DND-41 (cell line): Measurements from ENCODE around the gene RAMP2.

Source experiments
- ATAC-seq: fragments of 200-7000 bp; cut with Tn5 transposase; 3 replicates; pipeline ENCODE4 v1.9.1; 2021; ENCODE audit warnings: low read depth; ENCODE audit not compliant: insufficient read depth
- DNase-seq: peaks from one replicate; pipeline ENCODE4 v3.0.0-alpha.2; 2020
- H2AFZ ChIP-seq: 2 replicates; pipeline ENCODE4 v1.6.0; 2012; ENCODE audit warnings: low read depth, low read length
- H3K27ac ChIP-seq: 2 replicates; pipeline ENCODE4 v1.5.1; 2012; ENCODE audit warnings: low read length, inconsistent platforms
- H3K27me3 ChIP-seq: fragments of 200-600 bp; sonication (generic); 2 replicates; pipeline ENCODE4 v1.6.0; 2012; ENCODE audit warnings: low read length, mild to moderate bottlenecking, inconsistent platforms; ENCODE audit not compliant: insufficient read depth, poor library complexity
- H3K36me3 ChIP-seq: 2 replicates; pipeline ENCODE4 v1.5.1; 2012; ENCODE audit warnings: low read length, inconsistent platforms; ENCODE audit not compliant: insufficient read depth
- H3K4me1 ChIP-seq: 2 replicates; pipeline ENCODE4 v1.5.1; 2012; ENCODE audit warnings: mild to moderate bottlenecking, low read length; ENCODE audit not compliant: insufficient read depth
- H3K4me2 ChIP-seq: 2 replicates; pipeline ENCODE4 v1.6.0; 2012; ENCODE audit warnings: mild to moderate bottlenecking, moderate library complexity, low read length, inconsistent platforms; ENCODE audit not compliant: insufficient read depth
- H3K4me3 ChIP-seq, 2 experiments: fragments of 200-600 bp in 1 of 2; shearing (Covaris generic) in 1 of 2; 2 replicates each; pipeline ENCODE4 v1.5.1; 2012 to 2016; ENCODE audit warnings: inconsistent platforms in 2 of 2, low read length in 2 of 2, mild to moderate bottlenecking in 2 of 2, low read depth in 1 of 2, moderate library complexity in 1 of 2
- H3K79me2 ChIP-seq: 2 replicates; pipeline ENCODE4 v1.6.0; 2012; ENCODE audit warnings: low read length, inconsistent platforms; ENCODE audit not compliant: insufficient read depth
- H3K9ac ChIP-seq: 2 replicates; pipeline ENCODE4 v1.6.0; 2012; ENCODE audit warnings: low read depth, mild to moderate bottlenecking, inconsistent platforms, low read length, moderate library complexity
- H3K9me3 ChIP-seq: 2 replicates; pipeline ENCODE4 v1.5.1; 2012; ENCODE audit warnings: low read length, moderate library complexity, mild to moderate bottlenecking, inconsistent platforms; ENCODE audit not compliant: insufficient read depth, severe bottlenecking
- H4K20me1 ChIP-seq: 2 replicates; pipeline ENCODE4 v1.6.0; 2012; ENCODE audit warnings: low read length; ENCODE audit not compliant: insufficient read depth
- CTCF ChIP-seq: IDR thresholded peaks from 2 replicates; pipeline ENCODE4 v1.5.1; 2012; ENCODE audit warnings: borderline replicate concordance, low read length, moderate library complexity, mild to moderate bottlenecking; ENCODE audit not compliant: poor library complexity, severe bottlenecking; ENCODE audit errors: extremely low read depth
- EZH2 ChIP-seq: IDR thresholded peaks from 3 replicates; pipeline ENCODE4 v1.6.1; 2012; ENCODE audit warnings: borderline replicate concordance, low read depth, mild to moderate bottlenecking, moderate library complexity, low read length, inconsistent platforms; ENCODE audit not compliant: severe bottlenecking

Gene RAMP2

GRCh38 chr17:42775534-42776098 is 14.6 kb downstream of the RAMP2 start:
- H3K4me3 ChIP-seq = no peak overlapping the region

GRCh38 chr17:42778570-42778969 is 17.5 kb downstream of the RAMP2 start:
- no peak for ATAC-seq
- peaks cover 14% of the 10 kb centered on the region for H3K4me1 ChIP-seq
- H3K27me3 ChIP-seq = no peaks in the 10 kb centered on the region
- H4K20me1 ChIP-seq = no peaks in the 10 kb centered on the region
- peaks cover 56% of the 10 kb centered on the region for H3K36me3 ChIP-seq
- TF ChIP-seq CTCF = no peak
- TF ChIP-seq EZH2 = no peak
- no peak overlapping the region for H3K9ac ChIP-seq
- no peak overlapping the region for H3K4me2 ChIP-seq
- no peaks in the 10 kb centered on the region for H3K9me3 ChIP-seq
- no peak for DNase-seq
- H2AFZ ChIP-seq = no peak overlapping the region
- H3K4me3 ChIP-seq = no peak overlapping the region
- peaks cover 12% of the 10 kb centered on the region for H3K79me2 ChIP-seq
- H3K27ac ChIP-seq = no peak overlapping the region

More at GRCh38 chr17:42775534-42776098, 14.6 kb downstream of the RAMP2 start:
- no peak for TF ChIP-seq CTCF
- no peak for TF ChIP-seq EZH2
- Histone ChIP-seq H3K9ac (no peak overlapping the region), H4K20me1 (no peaks in the 10 kb centered on the region), H3K9me3 (no peaks in the 10 kb centered on the region), H3K4me1 (peaks cover 24% of the 10 kb centered on the region), H3K36me3 (peaks cover 52% of the 10 kb centered on the region), H3K79me2 (peaks cover 22% of the 10 kb centered on the region), H3K27me3 (no peaks in the 10 kb centered on the region), H3K27ac (no peak overlapping the region), H3K4me2 (no peak overlapping the region), H2AFZ (no peak overlapping the region)
- ATAC-seq (no peak), DNase-seq (no peak)

- H3K9me3 ChIP-seq = no peaks in the 10 kb centered on the region
Observed at GRCh38 chr17:42779304-42779935, 18.4 kb downstream of the RAMP2 start.

More at GRCh38 chr17:42779304-42779935, 18.4 kb downstream of the RAMP2 start:
- Histone ChIP-seq H3K4me1 (peaks cover 6% of the 10 kb centered on the region), H3K36me3 (peaks cover 56% of the 10 kb centered on the region), H2AFZ (no peak overlapping the region), H3K79me2 (peaks cover 4% of the 10 kb centered on the region), H3K4me3 (no peak overlapping the region), H3K27ac (no peak overlapping the region), H3K27me3 (no peaks in the 10 kb centered on the region), H3K4me2 (no peak overlapping the region), H3K9ac (no peak overlapping the region), H4K20me1 (no peaks in the 10 kb centered on the region)
- TF ChIP-seq CTCF = no peak
- TF ChIP-seq EZH2 = no peak
- ATAC-seq = peak; percentile 30; the same call in 1 of the 3 replicates
- DNase-seq = no peak
